ENCODE data around the gene DNASE2.
"Not testable (repeated sequence)": the region's sequence is repeated elsewhere in the genome, so short reads cannot be mapped to it uniquely, and the experiment has no call there.

Gene DNASE2, protein sequence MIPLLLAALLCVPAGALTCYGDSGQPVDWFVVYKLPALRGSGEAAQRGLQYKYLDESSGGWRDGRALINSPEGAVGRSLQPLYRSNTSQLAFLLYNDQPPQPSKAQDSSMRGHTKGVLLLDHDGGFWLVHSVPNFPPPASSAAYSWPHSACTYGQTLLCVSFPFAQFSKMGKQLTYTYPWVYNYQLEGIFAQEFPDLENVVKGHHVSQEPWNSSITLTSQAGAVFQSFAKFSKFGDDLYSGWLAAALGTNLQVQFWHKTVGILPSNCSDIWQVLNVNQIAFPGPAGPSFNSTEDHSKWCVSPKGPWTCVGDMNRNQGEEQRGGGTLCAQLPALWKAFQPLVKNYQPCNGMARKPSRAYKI

GRCh38 chr19:12881172-12881808 lies at the start of gene DNASE2:
Gene DNASE2, minus strand, starts transcription at chr19:12881449. Its CDS starts 74 bp downstream, at chr19:12881375.
- peak; percentile 94 for DNase-seq (ENCODE audit: low spot score)

- no peak for DNase-seq (ENCODE audit: low spot score)
These were observed 48.9 kb upstream of the DNASE2 start for GRCh38 chr19:12930002-12930645.

DNA sequence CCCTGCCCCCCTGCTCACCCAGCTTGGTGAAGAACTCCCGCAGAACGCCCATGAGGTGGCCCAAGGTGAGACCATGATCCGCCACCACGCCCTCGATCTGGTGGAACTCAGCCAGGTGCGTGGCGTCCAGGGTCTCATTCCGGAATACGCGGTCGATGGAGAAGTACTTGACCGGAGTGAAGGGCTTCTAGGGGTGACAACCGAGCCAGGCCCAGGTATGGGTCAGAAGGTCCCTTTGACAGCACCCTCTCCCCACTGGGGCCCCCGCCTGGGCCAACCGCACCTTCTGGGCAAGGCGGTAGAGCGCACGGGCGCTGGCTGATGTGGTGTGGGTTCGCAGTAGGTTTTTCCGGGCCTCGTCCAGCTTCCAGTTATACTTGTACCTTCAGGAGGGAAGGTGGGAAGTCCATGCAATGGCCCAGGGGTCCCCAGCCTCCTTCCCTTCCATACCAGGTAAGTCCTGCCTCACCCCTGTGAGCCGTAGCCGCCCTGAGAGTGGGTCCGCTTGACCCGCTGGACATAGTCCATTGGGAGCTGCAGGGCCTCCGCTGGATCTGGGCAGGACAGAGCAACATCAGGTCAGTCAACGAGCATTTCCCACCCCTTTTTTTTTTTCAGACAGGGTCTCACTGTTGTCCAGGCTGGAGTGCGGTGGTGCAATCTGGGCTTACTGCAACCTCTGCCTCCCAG lies 43.5 kb upstream of the DNASE2 start:
- DNase-seq (ENCODE audit: low spot score) = no peak

- DNase-seq (ENCODE audit: low spot score) = no peak
These were observed 41.7 kb upstream of the DNASE2 start for GRCh38 chr19:12922959-12923358.

- no peak for DNase-seq (ENCODE audit: low spot score)
These were observed 39.8 kb upstream of the DNASE2 start for GRCh38 chr19:12921047-12921446.

GRCh38 chr19:12918253-12918652 lies 37.0 kb upstream of the DNASE2 start:
- no peak for DNase-seq (ENCODE audit: low spot score)

- DNase-seq (ENCODE audit: low spot score) = not testable (repeated sequence)
These were observed 34.6 kb upstream of the DNASE2 start for GRCh38 chr19:12915860-12916259.

DNA sequence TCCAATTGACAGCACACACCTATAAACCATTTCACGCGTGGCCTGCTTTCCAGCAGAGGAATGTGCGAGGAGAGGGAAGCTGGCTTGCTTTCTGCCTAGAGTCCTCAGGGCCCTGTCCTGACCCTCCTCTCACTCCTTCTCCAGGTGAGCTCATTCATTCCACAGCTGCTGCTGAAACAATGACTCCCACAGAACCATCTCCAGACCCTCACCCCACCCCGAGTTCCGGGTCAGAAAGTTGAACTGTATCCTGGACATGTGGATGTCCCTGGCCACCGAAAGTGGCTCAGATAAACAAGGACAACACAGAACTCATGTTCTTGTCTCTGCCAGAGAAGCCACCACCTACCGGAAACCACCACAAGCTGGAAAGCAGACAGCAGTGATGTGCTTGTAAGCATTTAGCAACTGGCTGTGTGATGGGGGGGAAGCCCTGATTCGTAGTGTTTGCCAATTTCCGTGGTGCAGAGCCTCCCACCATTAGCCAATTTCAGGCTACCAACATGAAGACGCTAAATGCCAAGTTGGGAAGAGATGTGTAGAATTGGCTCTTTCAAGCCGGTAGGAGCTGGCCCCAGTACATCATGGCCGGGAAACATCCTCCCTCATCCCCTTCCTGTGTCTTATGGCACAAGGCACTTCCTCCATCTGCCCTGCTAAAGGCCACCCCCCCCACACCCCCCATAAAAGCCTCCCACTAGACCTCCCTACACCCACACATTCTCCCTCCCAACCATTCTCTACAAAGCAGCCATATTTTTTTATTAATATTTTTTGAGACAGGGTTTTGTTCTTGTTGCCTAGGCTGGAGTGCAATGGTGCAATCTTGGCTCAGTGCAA lies 32.8 kb upstream of the DNASE2 start:
- peak; percentile 35 for DNase-seq (ENCODE audit: low spot score)

GRCh38 chr19:12913011-12913561 lies 31.8 kb upstream of the DNASE2 start:
- peak; percentile 97 for DNase-seq (ENCODE audit: low spot score)

DNA sequence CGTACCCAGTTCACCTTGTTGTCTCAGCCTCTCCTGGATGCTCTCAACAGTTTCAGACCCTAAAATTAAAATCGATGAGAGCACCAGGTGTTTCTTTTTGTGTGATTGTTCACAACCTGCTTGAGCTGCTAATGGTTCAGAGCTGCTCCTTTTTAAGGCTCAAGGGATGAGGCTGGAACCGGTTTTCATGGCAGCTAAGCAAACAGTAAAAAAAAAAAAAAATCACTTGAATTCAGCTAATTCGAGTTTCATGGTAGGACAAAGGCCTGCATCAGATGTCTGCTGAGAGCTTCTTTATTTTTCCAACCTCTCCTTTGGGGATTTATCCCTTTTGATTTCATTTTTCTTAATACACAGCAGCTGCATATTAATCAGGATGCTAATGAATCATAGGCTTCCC lies 31.3 kb upstream of the DNASE2 start:
- no peak for DNase-seq (ENCODE audit: low spot score)

DNA sequence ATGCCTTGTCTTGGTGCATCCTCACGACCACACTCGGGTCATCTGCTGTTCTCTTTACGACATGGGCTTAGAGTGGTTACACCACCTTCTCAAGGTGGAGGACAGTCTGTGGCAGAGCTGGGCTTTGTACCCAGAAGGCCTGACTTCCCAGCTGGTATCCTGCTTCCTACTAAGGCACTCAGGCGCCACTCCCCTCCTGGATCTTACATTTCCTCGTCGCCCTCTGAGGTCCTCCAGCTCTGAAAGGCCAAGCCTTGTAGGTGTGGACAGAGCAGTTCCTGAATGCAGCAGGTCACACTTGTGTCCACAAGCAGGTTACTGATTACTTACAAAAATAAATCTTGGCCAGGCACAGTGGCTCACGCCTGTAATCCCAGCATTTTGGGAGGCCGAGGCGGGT lies 25.9 kb upstream of the DNASE2 start:
- DNase-seq (ENCODE audit: low spot score) = no peak

GRCh38 chr19:12899891-12900518 lies 18.8 kb upstream of the DNASE2 start:
- no peak for DNase-seq (ENCODE audit: low spot score)

DNA sequence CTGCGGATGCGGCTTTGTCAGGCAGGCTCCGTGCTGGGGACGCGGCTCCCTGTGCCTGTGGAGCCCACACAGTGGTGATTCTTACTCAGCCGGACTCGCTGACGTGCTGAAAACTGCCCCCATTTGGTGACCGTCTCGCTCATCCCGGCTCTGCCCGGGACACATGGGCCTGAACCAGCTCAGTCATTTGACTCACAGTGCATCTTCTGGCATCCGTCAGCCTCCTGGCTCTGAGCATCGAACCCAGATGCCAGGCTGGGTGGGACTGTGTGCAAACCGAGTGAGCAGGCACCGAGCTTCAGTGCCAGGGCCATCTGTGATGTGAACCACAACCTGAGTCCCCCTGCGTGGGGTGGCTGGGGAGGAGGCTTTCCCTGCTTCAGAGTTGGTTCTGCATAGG lies 15.2 kb upstream of the DNASE2 start:
- peak; percentile 74 for DNase-seq (ENCODE audit: low spot score)

- no peak for DNase-seq (ENCODE audit: low spot score)
These were observed 12.3 kb upstream of the DNASE2 start for GRCh38 chr19:12893582-12893981.

GRCh38 chr19:12891553-12892021 lies 10.3 kb upstream of the DNASE2 start:
- no peak for DNase-seq (ENCODE audit: low spot score)

DNA sequence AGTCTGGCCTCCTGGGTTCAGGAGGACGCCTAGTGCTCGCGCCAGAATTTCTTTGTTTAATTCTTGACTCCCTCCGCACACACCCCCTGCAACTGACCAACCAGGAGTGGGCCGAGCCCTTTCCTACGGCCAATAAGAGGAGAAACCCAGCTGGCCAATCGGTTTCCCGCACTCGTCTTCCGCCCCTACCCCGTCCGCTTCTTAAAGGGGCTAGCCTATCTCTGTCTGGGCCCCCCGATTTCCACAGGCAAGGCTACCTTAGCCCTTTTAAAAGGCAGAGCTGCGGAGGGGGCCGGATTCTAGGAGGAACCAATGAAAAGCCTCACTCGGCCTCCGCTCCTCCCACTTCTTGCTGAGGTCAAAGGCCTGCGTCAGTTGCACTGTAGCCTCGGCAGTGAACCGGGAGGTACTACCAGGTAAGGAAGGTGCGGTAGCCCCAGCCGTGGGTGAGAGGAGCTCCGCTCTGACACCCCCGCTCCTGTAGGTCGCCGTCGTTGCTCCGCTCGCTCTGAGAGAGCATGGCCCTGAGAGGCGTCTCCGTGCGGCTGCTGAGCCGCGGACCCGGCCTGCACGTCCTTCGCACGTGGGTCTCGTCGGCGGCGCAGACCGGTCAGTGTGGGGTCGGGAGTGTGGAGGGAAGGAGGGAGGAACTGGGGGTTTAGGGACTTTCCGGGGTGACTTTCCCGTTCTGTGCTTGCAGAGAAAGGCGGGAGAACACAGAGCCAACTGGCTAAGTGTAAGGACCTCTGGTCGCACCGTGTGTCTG lies 9.7 kb upstream of the DNASE2 start, which contains the start of gene GCDH:
Gene GCDH (plus strand): TSS at position 374 of the 766 bp plus-strand sequence. CDS start 145 bp downstream, at position 519.
- peak; percentile 100 for DNase-seq (ENCODE audit: low spot score)

- not testable (repeated sequence) for DNase-seq (ENCODE audit: low spot score)
These were observed 9.1 kb upstream of the DNASE2 start for GRCh38 chr19:12890299-12890786.

DNA sequence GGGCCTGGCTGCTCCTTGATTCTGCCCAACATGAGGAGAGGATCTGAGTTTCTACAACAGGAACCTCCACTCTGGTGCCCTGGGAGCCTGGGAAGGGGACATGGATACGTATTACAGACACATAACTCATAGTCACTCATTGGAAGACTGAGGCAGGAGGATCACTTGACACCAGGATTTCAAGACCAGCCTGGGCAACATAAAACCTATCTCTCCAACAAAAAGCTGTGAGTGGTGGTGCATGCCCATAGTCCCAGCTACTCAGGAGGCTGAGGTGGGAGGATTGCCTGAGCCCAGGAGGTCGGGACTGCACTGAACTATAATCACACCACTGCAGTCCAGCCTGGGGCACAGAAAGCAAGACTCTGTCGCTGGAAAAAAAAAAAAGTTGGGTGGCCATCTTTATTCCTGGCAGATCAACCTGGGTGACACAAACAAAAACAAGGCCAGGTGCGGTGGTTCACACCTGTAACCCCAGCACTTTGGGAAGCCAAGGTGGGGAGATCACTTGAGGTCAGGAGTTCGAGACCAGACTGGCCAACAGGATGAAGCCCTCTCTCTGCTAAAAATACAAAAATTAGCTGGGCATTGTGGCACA lies 6.9 kb upstream of the DNASE2 start:
- DNase-seq (ENCODE audit: low spot score) = no peak
